Loucy (cell line): Measurements from ENCODE around the gene C3orf80.

Experiments
- EZH2phosphoT487 ChIP-seq: fragments of 200-600 bp; IDR thresholded peaks from 2 replicates; pipeline ENCODE4 v1.6.1; 2018; ENCODE audit warnings: antibody characterized with exemption, mild to moderate bottlenecking, moderate library complexity, borderline replicate concordance
- TF ChIP-seq, protein P1 (sequence below): fragments of 200-600 bp; sonication (generic); conservative IDR thresholded peaks from 2 replicates; pipeline ENCODE4 v1.5.1; 2014; ENCODE audit warnings: mild to moderate bottlenecking, antibody characterized with exemption, low read length

GRCh38 chr3:160183345-160184076 lies 41.7 kb upstream of the C3orf80 start:
- TF ChIP-seq, protein P1, sequence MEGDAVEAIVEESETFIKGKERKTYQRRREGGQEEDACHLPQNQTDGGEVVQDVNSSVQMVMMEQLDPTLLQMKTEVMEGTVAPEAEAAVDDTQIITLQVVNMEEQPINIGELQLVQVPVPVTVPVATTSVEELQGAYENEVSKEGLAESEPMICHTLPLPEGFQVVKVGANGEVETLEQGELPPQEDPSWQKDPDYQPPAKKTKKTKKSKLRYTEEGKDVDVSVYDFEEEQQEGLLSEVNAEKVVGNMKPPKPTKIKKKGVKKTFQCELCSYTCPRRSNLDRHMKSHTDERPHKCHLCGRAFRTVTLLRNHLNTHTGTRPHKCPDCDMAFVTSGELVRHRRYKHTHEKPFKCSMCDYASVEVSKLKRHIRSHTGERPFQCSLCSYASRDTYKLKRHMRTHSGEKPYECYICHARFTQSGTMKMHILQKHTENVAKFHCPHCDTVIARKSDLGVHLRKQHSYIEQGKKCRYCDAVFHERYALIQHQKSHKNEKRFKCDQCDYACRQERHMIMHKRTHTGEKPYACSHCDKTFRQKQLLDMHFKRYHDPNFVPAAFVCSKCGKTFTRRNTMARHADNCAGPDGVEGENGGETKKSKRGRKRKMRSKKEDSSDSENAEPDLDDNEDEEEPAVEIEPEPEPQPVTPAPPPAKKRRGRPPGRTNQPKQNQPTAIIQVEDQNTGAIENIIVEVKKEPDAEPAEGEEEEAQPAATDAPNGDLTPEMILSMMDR: no peak
- TF ChIP-seq EZH2phosphoT487: no peak
